Measurements from ENCODE around the gene CDH4.
"Not testable (repeated sequence)": the region's sequence is repeated elsewhere in the genome, so short reads cannot be mapped to it uniquely, and the experiment has no call there.

The CDH4 gene

GRCh38 chr20:61853073-61854005 lies 601.3 kb downstream of the CDH4 start:
- no peak overlapping the region for H3K27ac ChIP-seq (ENCODE audit: low read depth, low read length)
- H3K9ac ChIP-seq (ENCODE audit: low read depth in 1 of 2, low read length in 2 of 2): no peak overlapping the region
- no peaks in the 10 kb centered on the region for H3K9me3 ChIP-seq (ENCODE audit: control insufficient read depth in 1 of 2, low read length in 2 of 2)
- H3K4me1 ChIP-seq (ENCODE audit: control insufficient read depth in 1 of 2, insufficient read depth in 2 of 2, low read length in 2 of 2): no peaks in the 10 kb centered on the region
- no peaks in the 10 kb centered on the region for H3K36me3 ChIP-seq (ENCODE audit: control insufficient read depth in 1 of 2, insufficient read depth in 2 of 2, low read length in 2 of 2)
- H3K27me3 ChIP-seq (ENCODE audit: control insufficient read depth in 1 of 2, insufficient read depth in 2 of 2, low read length in 2 of 2): no peaks in the 10 kb centered on the region
- no peak overlapping the region for H3K4me3 ChIP-seq (ENCODE audit: low read depth in 1 of 2, low read length in 2 of 2)

DNA sequence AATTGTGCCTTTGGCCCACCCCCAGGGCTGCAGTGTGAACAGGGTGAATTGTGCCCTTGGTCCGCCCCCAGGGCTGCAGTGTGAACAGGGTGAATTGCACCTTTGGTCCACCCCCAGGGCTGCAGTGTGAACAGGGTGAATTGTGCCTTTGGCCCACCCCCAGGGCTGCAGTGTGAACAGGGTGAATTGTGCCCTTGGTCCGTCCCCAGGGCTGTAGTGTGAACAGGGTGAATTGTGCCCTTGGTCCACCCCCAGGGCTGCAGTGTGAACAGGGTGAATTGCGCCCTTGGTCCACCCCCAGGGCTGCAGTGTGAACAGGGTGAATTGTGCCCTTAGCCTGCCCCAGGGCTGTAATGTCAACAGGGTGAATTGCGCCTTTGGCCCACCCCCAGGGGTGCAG lies 602.5 kb downstream of the CDH4 start:
- H3K27ac ChIP-seq (ENCODE audit: low read depth, low read length); H3K27me3 ChIP-seq (ENCODE audit: control insufficient read depth in 1 of 2, insufficient read depth in 2 of 2, low read length in 2 of 2); H3K9me3 ChIP-seq (ENCODE audit: control insufficient read depth in 1 of 2, low read length in 2 of 2); H3K4me1 ChIP-seq (ENCODE audit: control insufficient read depth in 1 of 2, insufficient read depth in 2 of 2, low read length in 2 of 2); H3K9ac ChIP-seq (ENCODE audit: low read depth in 1 of 2, low read length in 2 of 2); H3K36me3 ChIP-seq (ENCODE audit: control insufficient read depth in 1 of 2, insufficient read depth in 2 of 2, low read length in 2 of 2); H3K4me3 ChIP-seq (ENCODE audit: low read depth in 1 of 2, low read length in 2 of 2): not testable (repeated sequence)

DNA sequence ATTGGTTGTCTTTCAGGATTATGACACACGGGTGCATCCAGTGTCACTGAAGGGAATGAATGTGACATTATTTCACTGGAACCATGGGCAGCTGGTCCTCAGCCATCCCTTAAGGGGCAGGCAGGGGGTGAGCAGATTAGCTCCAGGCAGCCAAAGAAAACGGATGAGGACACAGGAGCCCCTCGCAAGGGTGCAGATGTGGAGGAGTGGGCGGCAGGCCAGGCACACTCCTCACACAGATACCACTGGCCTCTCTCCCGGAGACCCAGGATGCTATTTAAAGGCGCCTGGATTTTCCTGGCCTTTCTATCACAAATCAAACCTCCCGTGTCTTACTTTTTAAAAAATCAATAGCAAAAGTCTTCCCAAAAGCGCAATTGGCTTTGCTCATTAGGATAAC lies 603.2 kb downstream of the CDH4 start:
- no peak overlapping the region for H3K27ac ChIP-seq (ENCODE audit: low read depth, low read length)
- no peaks in the 10 kb centered on the region for H3K9me3 ChIP-seq (ENCODE audit: control insufficient read depth in 1 of 2, low read length in 2 of 2)
- H3K4me3 ChIP-seq (ENCODE audit: low read depth in 1 of 2, low read length in 2 of 2): no peak overlapping the region
- H3K36me3 ChIP-seq (ENCODE audit: control insufficient read depth in 1 of 2, insufficient read depth in 2 of 2, low read length in 2 of 2): no peaks in the 10 kb centered on the region
- H3K27me3 ChIP-seq (ENCODE audit: control insufficient read depth in 1 of 2, insufficient read depth in 2 of 2, low read length in 2 of 2): no peaks in the 10 kb centered on the region
- no peaks in the 10 kb centered on the region for H3K4me1 ChIP-seq (ENCODE audit: control insufficient read depth in 1 of 2, insufficient read depth in 2 of 2, low read length in 2 of 2)
- no peak overlapping the region for H3K9ac ChIP-seq (ENCODE audit: low read depth in 1 of 2, low read length in 2 of 2)

GRCh38 chr20:61856626-61857413 lies 604.8 kb downstream of the CDH4 start:
- H3K36me3 ChIP-seq (ENCODE audit: control insufficient read depth in 1 of 2, insufficient read depth in 2 of 2, low read length in 2 of 2): no peaks in the 10 kb centered on the region
- no peak overlapping the region for H3K4me3 ChIP-seq (ENCODE audit: low read depth in 1 of 2, low read length in 2 of 2)
- H3K4me1 ChIP-seq (ENCODE audit: control insufficient read depth in 1 of 2, insufficient read depth in 2 of 2, low read length in 2 of 2): no peaks in the 10 kb centered on the region
- H3K9me3 ChIP-seq (ENCODE audit: control insufficient read depth in 1 of 2, low read length in 2 of 2): no peaks in the 10 kb centered on the region
- no peaks in the 10 kb centered on the region for H3K27me3 ChIP-seq (ENCODE audit: control insufficient read depth in 1 of 2, insufficient read depth in 2 of 2, low read length in 2 of 2)
- no peak overlapping the region for H3K27ac ChIP-seq (ENCODE audit: low read depth, low read length)
- no peak overlapping the region for H3K9ac ChIP-seq (ENCODE audit: low read depth in 1 of 2, low read length in 2 of 2)

DNA sequence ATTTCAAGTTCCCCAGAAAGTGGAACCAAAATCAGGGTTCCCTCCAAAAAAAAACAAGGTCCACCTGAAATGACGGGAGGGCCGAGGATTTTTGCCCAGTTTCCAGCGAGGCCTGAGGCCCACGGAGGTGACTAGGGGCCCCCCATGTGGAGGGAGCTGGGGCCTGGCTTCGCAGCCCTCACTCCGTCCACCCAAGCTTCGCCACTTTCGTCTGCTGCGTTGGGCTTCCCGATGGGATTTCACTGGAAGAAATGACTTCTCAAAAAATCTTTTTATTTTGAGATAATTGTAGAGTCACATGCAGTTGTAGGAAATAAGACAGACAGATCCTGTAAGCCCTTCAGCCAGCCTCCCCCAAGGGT lies 605.3 kb downstream of the CDH4 start:
- Histone ChIP-seq H3K27ac (ENCODE audit: low read depth, low read length) (no peak overlapping the region), H3K36me3 (ENCODE audit: control insufficient read depth in 1 of 2, insufficient read depth in 2 of 2, low read length in 2 of 2) (no peaks in the 10 kb centered on the region), H3K9me3 (ENCODE audit: control insufficient read depth in 1 of 2, low read length in 2 of 2) (no peaks in the 10 kb centered on the region), H3K27me3 (ENCODE audit: control insufficient read depth in 1 of 2, insufficient read depth in 2 of 2, low read length in 2 of 2) (no peaks in the 10 kb centered on the region), H3K4me3 (ENCODE audit: low read depth in 1 of 2, low read length in 2 of 2) (no peak overlapping the region), H3K9ac (ENCODE audit: low read depth in 1 of 2, low read length in 2 of 2) (no peak overlapping the region), H3K4me1 (ENCODE audit: control insufficient read depth in 1 of 2, insufficient read depth in 2 of 2, low read length in 2 of 2) (no peaks in the 10 kb centered on the region)

GRCh38 chr20:61857884-61858283 lies 605.8 kb downstream of the CDH4 start:
- H3K36me3 ChIP-seq (ENCODE audit: control insufficient read depth in 1 of 2, insufficient read depth in 2 of 2, low read length in 2 of 2): no peaks in the 10 kb centered on the region
- no peaks in the 10 kb centered on the region for H3K9me3 ChIP-seq (ENCODE audit: control insufficient read depth in 1 of 2, low read length in 2 of 2)
- no peak overlapping the region for H3K27ac ChIP-seq (ENCODE audit: low read depth, low read length)
- H3K4me3 ChIP-seq (ENCODE audit: low read depth in 1 of 2, low read length in 2 of 2): no peak overlapping the region
- no peaks in the 10 kb centered on the region for H3K27me3 ChIP-seq (ENCODE audit: control insufficient read depth in 1 of 2, insufficient read depth in 2 of 2, low read length in 2 of 2)
- no peaks in the 10 kb centered on the region for H3K4me1 ChIP-seq (ENCODE audit: control insufficient read depth in 1 of 2, insufficient read depth in 2 of 2, low read length in 2 of 2)
- H3K9ac ChIP-seq (ENCODE audit: low read depth in 1 of 2, low read length in 2 of 2): no peak overlapping the region

GRCh38 chr20:61859767-61860166 lies 607.7 kb downstream of the CDH4 start:
- Histone ChIP-seq H3K36me3 (ENCODE audit: control insufficient read depth in 1 of 2, insufficient read depth in 2 of 2, low read length in 2 of 2) (no peaks in the 10 kb centered on the region), H3K27ac (ENCODE audit: low read depth, low read length) (no peak overlapping the region), H3K9ac (ENCODE audit: low read depth in 1 of 2, low read length in 2 of 2) (no peak overlapping the region), H3K4me3 (ENCODE audit: low read depth in 1 of 2, low read length in 2 of 2) (no peak overlapping the region), H3K27me3 (ENCODE audit: control insufficient read depth in 1 of 2, insufficient read depth in 2 of 2, low read length in 2 of 2) (no peaks in the 10 kb centered on the region), H3K9me3 (ENCODE audit: control insufficient read depth in 1 of 2, low read length in 2 of 2) (no peaks in the 10 kb centered on the region), H3K4me1 (ENCODE audit: control insufficient read depth in 1 of 2, insufficient read depth in 2 of 2, low read length in 2 of 2) (no peaks in the 10 kb centered on the region)

DNA sequence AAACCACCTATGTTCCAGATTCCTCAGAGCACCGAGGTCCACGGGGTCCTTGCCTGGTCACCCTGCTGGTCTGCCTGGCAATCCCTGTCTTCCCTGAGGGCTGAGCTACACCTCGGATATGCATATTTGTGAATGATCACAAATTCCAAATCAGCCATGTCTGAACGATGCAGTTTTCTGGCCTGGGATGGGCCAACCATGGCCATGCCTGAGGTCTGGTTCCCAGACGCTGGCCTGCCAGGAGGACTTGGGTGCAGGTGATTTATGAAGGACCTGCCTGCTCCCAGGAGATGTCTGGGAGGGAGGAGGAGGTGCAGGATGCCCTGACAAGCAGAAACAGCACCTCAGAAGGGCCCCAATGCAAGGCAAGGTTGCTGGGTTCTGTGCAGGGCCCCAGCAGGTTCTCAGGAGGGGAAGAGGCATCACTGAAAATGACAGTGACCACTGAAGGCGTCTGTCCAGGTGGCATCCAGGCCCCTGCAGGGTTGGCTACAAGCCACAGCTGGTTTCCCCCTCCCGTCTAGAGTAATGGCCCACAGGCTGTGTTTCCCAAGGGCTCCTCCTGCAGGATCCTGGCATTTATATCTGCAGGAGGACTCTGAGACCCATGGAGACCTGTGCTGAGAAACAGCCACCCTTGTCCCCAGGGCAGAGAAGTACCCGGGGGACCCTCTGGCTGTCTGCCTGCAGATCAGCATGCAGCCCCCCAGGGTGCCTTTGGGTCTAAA lies 608.4 kb downstream of the CDH4 start:
- no peak overlapping the region for H3K9ac ChIP-seq (ENCODE audit: low read depth in 1 of 2, low read length in 2 of 2)
- H3K27ac ChIP-seq (ENCODE audit: low read depth, low read length): no peak overlapping the region
- H3K27me3 ChIP-seq (ENCODE audit: control insufficient read depth in 1 of 2, insufficient read depth in 2 of 2, low read length in 2 of 2): no peaks in the 10 kb centered on the region
- H3K4me3 ChIP-seq (ENCODE audit: low read depth in 1 of 2, low read length in 2 of 2): no peak overlapping the region
- peaks cover 0 to 4% of the 10 kb centered on the region in 2 donors for H3K9me3 ChIP-seq (ENCODE audit: control insufficient read depth in 1 of 2, low read length in 2 of 2)
- H3K4me1 ChIP-seq (ENCODE audit: control insufficient read depth in 1 of 2, insufficient read depth in 2 of 2, low read length in 2 of 2): no peaks in the 10 kb centered on the region
- no peaks in the 10 kb centered on the region for H3K36me3 ChIP-seq (ENCODE audit: control insufficient read depth in 1 of 2, insufficient read depth in 2 of 2, low read length in 2 of 2)

- H3K4me1 ChIP-seq (ENCODE audit: control insufficient read depth in 1 of 2, insufficient read depth in 2 of 2, low read length in 2 of 2): no peaks in the 10 kb centered on the region
- H3K27ac ChIP-seq (ENCODE audit: low read depth, low read length): no peak overlapping the region
- H3K36me3 ChIP-seq (ENCODE audit: control insufficient read depth in 1 of 2, insufficient read depth in 2 of 2, low read length in 2 of 2): no peaks in the 10 kb centered on the region
- peaks cover 0 to 5% of the 10 kb centered on the region in 2 donors for H3K9me3 ChIP-seq (ENCODE audit: control insufficient read depth in 1 of 2, low read length in 2 of 2)
- H3K4me3 ChIP-seq (ENCODE audit: low read depth in 1 of 2, low read length in 2 of 2): no peak overlapping the region
- no peak overlapping the region for H3K9ac ChIP-seq (ENCODE audit: low read depth in 1 of 2, low read length in 2 of 2)
- no peaks in the 10 kb centered on the region for H3K27me3 ChIP-seq (ENCODE audit: control insufficient read depth in 1 of 2, insufficient read depth in 2 of 2, low read length in 2 of 2)
Measured at GRCh38 chr20:61861054-61861841, 609.2 kb downstream of the CDH4 start.
